Natural killer cell (primary cell): Measurements from ENCODE around the gene TMEM198. TPM values are rescaled to one million over a fixed set of nuclear protein-coding genes. Genes with fewer than 3 reads are reported as not detected.

Experiments used
- ATAC-seq, 3 donors: fragments of 150-1000 bp in 2 of 3; fragments of 200-7000 bp in 1 of 3; cut with Tn5 transposase; 1 replicate in 1 of 3; 2 replicates in 2 of 3; pipeline ENCODE4 v1.10.0; 2021; ENCODE audit warnings: mild to moderate bottlenecking in 2 of 3, moderate library complexity in 2 of 3
- DNase-seq, 2 donors: peaks; one replicate each; pipeline versions ENCODE4 v3.0.0 to v3.0.0-alpha.2; 2013 to 2021; ENCODE audit warnings: mixed read lengths in 1 of 2
- H3K27ac ChIP-seq: one replicate; pipeline ENCODE4 v1.5.1; 2013; ENCODE audit warnings: mild to moderate bottlenecking, low read length
- H3K27me3 ChIP-seq: one replicate; pipeline ENCODE4 v1.6.1; 2013; ENCODE audit warnings: low read length; ENCODE audit not compliant: control insufficient read depth, insufficient read depth
- H3K36me3 ChIP-seq: one replicate; pipeline ENCODE4 v1.6.1; 2013; ENCODE audit warnings: low read length; ENCODE audit not compliant: control insufficient read depth, insufficient read depth
- H3K4me1 ChIP-seq: one replicate; pipeline ENCODE4 v1.6.1; 2013; ENCODE audit warnings: low read length; ENCODE audit not compliant: control insufficient read depth, insufficient read depth
- H3K4me3 ChIP-seq: one replicate; pipeline ENCODE4 v1.5.1; 2013; ENCODE audit warnings: low read length
- H3K9me3 ChIP-seq: one replicate; pipeline ENCODE4 v1.6.1; 2013; ENCODE audit warnings: low read length; ENCODE audit not compliant: control insufficient read depth, insufficient read depth
- H3K27ac Mint-ChIP-seq, 2 donors: one replicate each; pipeline ENCODE4 v1.8.0; 2022; ENCODE audit warnings: mild to moderate bottlenecking in 2 of 2, mixed read lengths in 2 of 2, moderate library complexity in 1 of 2
- H3K27me3 Mint-ChIP-seq, 2 donors: one replicate each; pipeline ENCODE4 v1.8.0; 2022; ENCODE audit warnings: low read depth in 2 of 2, mixed read lengths in 2 of 2
- H3K36me3 Mint-ChIP-seq: one replicate; pipeline ENCODE4 v1.8.0; 2022; ENCODE audit warnings: mixed read lengths
- H3K4me1 Mint-ChIP-seq, 2 donors: one replicate each; pipeline ENCODE4 v1.8.0; 2022; ENCODE audit warnings: mixed read lengths in 2 of 2
- H3K4me3 Mint-ChIP-seq: one replicate; pipeline ENCODE4 v1.8.0; 2022; ENCODE audit warnings: mild to moderate bottlenecking, moderate library complexity, mixed read lengths
- H3K9me3 Mint-ChIP-seq, 2 donors: one replicate each; pipeline ENCODE4 v1.8.0; 2022; ENCODE audit warnings: mixed read lengths in 2 of 2
- WGBS: methylation state at CpG from one replicate; pipeline ENCODE4 v1.1.7; 2013; ENCODE audit warnings: missing lambda C conversion rate; ENCODE audit not compliant: insufficient coverage; 5-methylcytosine and 5-hydroxymethylcytosine counted together
- intact Hi-C: fragments of 100-400 bp; cut with micrococcal nuclease; formaldehyde crosslinking; loops from one replicate; pipeline ENCODE4 v1.14.2; 2022
- total RNA-seq, 4 donors: library from RNA; stranded (reverse); fragments of 120-200 nt in 1 of 4; gene quantifications; one replicate each; pipeline versions ENCODE4 v1.2.3 to v1.2.4, GENCODE V29; 2013 to 2022
- TF ChIP-seq, protein P1 (sequence below): fragments of 200-600 bp; IDR thresholded peaks from one replicate; pipeline ENCODE4 v1.8.0; 2022; ENCODE audit warnings: antibody characterized with exemption

The TMEM198 gene
- total RNA-seq, 3 donors from 2014 or later (not counting 1 experiment from before 2014, with no cell fraction given) = 1.7 to 2.3 (median 1.8) TPM

DNA sequence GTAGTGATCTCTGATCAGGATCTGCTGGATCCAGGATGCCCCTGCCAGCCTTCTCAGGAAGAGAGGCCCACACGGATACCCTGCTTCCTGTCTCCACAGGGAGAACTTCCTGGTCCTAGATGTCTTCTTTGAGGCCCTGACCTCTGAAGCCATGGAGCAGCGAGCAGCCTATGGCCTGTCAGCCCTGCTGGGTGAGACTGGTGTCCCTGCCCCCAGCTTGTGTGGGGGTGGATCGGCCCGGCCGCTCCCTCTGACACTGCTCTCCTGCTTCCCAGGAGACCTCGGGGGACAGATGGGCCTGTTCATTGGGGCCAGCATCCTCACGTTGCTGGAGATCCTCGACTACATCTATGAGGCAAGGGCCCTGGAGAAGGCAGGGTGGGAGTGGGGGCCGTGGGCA lies 6.9 kb upstream of the TMEM198 start:
- H3K27ac ChIP-seq = no peak overlapping the region
- Mint-ChIP-seq H3K27ac (no peak overlapping the region), H3K9me3 (no peaks in the 10 kb centered on the region), H3K36me3 (no peaks in the 10 kb centered on the region), H3K27me3 (peaks cover 0 to 10% of the 10 kb centered on the region in 2 donors), H3K4me1 (peaks cover 9 to 13% of the 10 kb centered on the region in 2 donors), H3K4me3 (no peak overlapping the region)
- H3K9me3 ChIP-seq = no peaks in the 10 kb centered on the region
- H3K27me3 ChIP-seq = no peaks in the 10 kb centered on the region
- 79% methylated on average over 9 of the region's 9 CpGs for WGBS
- peaks cover 11% of the 10 kb centered on the region for H3K4me1 ChIP-seq
- H3K36me3 ChIP-seq = no peaks in the 10 kb centered on the region
- H3K4me3 ChIP-seq = no peak overlapping the region
- intact Hi-C loops = no loop called here
- DNase-seq (no peak), ATAC-seq (no peak)
- TF ChIP-seq, protein P1, sequence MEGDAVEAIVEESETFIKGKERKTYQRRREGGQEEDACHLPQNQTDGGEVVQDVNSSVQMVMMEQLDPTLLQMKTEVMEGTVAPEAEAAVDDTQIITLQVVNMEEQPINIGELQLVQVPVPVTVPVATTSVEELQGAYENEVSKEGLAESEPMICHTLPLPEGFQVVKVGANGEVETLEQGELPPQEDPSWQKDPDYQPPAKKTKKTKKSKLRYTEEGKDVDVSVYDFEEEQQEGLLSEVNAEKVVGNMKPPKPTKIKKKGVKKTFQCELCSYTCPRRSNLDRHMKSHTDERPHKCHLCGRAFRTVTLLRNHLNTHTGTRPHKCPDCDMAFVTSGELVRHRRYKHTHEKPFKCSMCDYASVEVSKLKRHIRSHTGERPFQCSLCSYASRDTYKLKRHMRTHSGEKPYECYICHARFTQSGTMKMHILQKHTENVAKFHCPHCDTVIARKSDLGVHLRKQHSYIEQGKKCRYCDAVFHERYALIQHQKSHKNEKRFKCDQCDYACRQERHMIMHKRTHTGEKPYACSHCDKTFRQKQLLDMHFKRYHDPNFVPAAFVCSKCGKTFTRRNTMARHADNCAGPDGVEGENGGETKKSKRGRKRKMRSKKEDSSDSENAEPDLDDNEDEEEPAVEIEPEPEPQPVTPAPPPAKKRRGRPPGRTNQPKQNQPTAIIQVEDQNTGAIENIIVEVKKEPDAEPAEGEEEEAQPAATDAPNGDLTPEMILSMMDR = no peak

DNA sequence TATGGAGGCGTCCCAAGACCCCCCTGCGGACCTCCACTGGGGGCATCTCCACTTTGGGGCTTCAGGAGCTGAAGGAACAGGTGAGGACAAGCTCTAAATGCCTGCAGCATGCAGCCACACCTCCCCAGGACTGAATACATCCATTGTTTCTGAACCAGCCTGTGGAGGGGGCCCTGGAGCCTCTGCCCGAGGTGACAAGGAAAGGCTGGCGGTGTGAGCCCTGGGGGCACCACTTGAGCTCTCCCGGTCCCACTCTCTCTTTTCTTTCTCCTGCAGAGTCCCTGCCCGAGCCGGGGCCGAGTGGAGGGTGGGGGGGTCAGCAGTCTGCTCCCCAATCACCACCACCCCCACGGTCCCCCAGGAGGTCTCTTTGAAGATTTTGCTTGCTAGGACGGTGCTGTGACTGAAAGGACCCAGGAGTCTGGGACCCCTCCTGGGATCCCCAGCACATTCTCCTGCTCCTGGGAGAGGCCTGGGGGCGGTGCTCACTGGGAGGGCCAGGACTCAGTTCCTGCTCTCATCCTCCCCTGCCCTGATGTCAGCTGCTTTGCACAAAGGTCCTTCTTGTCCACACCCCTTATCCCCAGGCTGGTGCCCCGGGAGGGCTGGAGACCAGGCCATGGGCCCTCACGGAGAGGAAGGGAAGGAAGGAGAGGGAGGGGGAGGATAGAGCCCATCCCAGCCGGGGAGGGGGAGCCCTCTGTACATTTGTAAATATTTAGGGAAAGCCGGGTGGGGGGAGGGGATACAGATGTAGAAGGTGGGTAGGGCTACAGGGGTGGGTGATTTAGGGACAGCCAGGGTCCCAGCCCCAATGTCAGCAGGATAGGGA lies 6.0 kb upstream of the TMEM198 start:
- TF ChIP-seq, protein P1 = no peak
- H3K9me3 ChIP-seq = no peaks in the 10 kb centered on the region
- Mint-ChIP-seq H3K4me1 (peaks cover 18 to 22% of the 10 kb centered on the region in 2 donors), H3K9me3 (no peaks in the 10 kb centered on the region), H3K27ac (no peak overlapping the region), H3K36me3 (no peaks in the 10 kb centered on the region), H3K27me3 (peaks cover 0 to 5% of the 10 kb centered on the region in 2 donors), H3K4me3 (no peak overlapping the region)
- no peak overlapping the region for H3K27ac ChIP-seq
- intact Hi-C loops = no loop called here
- H3K27me3 ChIP-seq = no peaks in the 10 kb centered on the region
- 77% methylated on average over 13 of the region's 15 CpGs for WGBS
- H3K4me3 ChIP-seq = no peak overlapping the region
- DNase-seq (no peak), ATAC-seq (no peak)
- peaks cover 21% of the 10 kb centered on the region for H3K4me1 ChIP-seq
- H3K36me3 ChIP-seq = no peaks in the 10 kb centered on the region

DNA sequence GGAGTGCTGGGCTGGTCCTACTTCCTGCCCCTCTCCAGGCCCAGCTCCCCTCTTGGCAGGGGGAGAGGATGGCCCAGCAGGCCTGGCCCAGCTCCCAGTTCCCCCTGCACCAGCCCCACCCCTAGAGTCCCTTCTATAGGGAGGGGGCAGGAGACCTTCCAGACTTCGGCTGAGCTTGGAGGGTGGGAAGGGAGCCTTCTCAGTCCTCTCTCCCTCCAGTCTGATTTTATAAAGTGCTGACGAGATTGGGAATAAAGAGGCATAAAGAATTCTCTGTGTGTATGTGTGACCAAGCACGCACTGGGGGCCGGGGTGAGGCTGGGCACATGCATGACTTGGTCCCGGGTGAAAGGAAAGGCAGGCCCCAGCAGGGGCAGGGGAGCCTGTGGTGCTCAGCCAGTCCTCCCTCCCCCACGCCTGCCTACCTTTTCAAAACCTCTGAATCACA lies 5.3 kb upstream of the TMEM198 start:
- TF ChIP-seq, protein P1 = no peak
- Histone ChIP-seq H3K4me1 (peaks cover 22% of the 10 kb centered on the region), H3K9me3 (no peaks in the 10 kb centered on the region), H3K27ac (no peak overlapping the region), H3K36me3 (no peaks in the 10 kb centered on the region), H3K27me3 (no peaks in the 10 kb centered on the region), H3K4me3 (no peak overlapping the region)
- ATAC-seq = no peak
- H3K9me3 Mint-ChIP-seq = no peaks in the 10 kb centered on the region
- WGBS = 87% methylated on average over 5 of the region's 6 CpGs
- no peak for DNase-seq
- H3K36me3 Mint-ChIP-seq = no peaks in the 10 kb centered on the region
- no peak overlapping the region for H3K4me3 Mint-ChIP-seq
- peaks cover 0 to 4% of the 10 kb centered on the region in 2 donors for H3K27me3 Mint-ChIP-seq
- no peak overlapping the region for H3K27ac Mint-ChIP-seq
- H3K4me1 Mint-ChIP-seq = peaks cover 19 to 24% of the 10 kb centered on the region in 2 donors
- intact Hi-C loops = no loop called here
